H9 (cell line): ENCODE results near the gene TMEM132C. TPM values are rescaled to one million over a fixed set of nuclear protein-coding genes. Genes with fewer than 3 reads are reported as not detected.

Source experiments
- DNase-seq: peaks from one replicate; pipeline ENCODE4 v3.0.0-alpha.2; 2017
- H2AFZ ChIP-seq: one replicate; pipeline ENCODE4 v1.6.1; 2013; ENCODE audit warnings: mild to moderate bottlenecking, low read length, control low read depth, moderate library complexity
- H2AK5ac ChIP-seq: 2 replicates; pipeline ENCODE4 v1.6.1; 2013; ENCODE audit warnings: low read length, control low read depth, mixed read lengths; ENCODE audit not compliant: insufficient read length
- H2BK120ac ChIP-seq: one replicate; pipeline ENCODE4 v1.6.1; 2013; ENCODE audit warnings: low read depth, mild to moderate bottlenecking, low read length, control low read depth, inconsistent platforms; ENCODE audit not compliant: poor library complexity, severe bottlenecking
- H2BK12ac ChIP-seq: 2 replicates; pipeline ENCODE4 v1.6.1; 2013; ENCODE audit warnings: low read length, control low read depth, mixed read lengths, low read depth; ENCODE audit not compliant: insufficient read length
- H2BK15ac ChIP-seq: 2 replicates; pipeline ENCODE4 v1.6.1; 2013; ENCODE audit warnings: low read depth, low read length, control low read depth
- H2BK20ac ChIP-seq: one replicate; pipeline ENCODE4 v1.6.1; 2013; ENCODE audit warnings: low read depth, mild to moderate bottlenecking, low read length, control low read depth, inconsistent platforms; ENCODE audit not compliant: poor library complexity, severe bottlenecking
- H2BK5ac ChIP-seq: 2 replicates; pipeline ENCODE4 v1.6.1; 2013; ENCODE audit warnings: low read length, control low read depth, mixed read lengths; ENCODE audit not compliant: insufficient read length
- H3K14ac ChIP-seq: 2 replicates; pipeline ENCODE4 v1.6.1; 2013; ENCODE audit warnings: low read length, control low read depth; ENCODE audit not compliant: insufficient read depth
- H3K18ac ChIP-seq: 2 replicates; pipeline ENCODE4 v1.6.1; 2013; ENCODE audit warnings: low read depth, mild to moderate bottlenecking, mixed read lengths, low read length, control low read depth; ENCODE audit not compliant: insufficient read length
- H3K23ac ChIP-seq: 2 replicates; pipeline ENCODE4 v1.6.1; 2013; ENCODE audit warnings: low read length, control low read depth, mixed read lengths, low read depth; ENCODE audit not compliant: insufficient read length
- H3K23me2 ChIP-seq: 2 replicates; pipeline ENCODE4 v1.6.1; 2013; ENCODE audit warnings: low read depth, mild to moderate bottlenecking, mixed read lengths, low read length, control low read depth; ENCODE audit not compliant: insufficient read length, poor library complexity, severe bottlenecking
- H3K27ac ChIP-seq: 2 replicates; pipeline ENCODE4 v1.5.1; 2013; ENCODE audit warnings: low read length, control low read depth, mixed read lengths, low read depth; ENCODE audit not compliant: insufficient read length
- H3K27me3 ChIP-seq: 2 replicates; pipeline ENCODE4 v1.6.1; 2013; ENCODE audit warnings: low read length, control low read depth, inconsistent platforms; ENCODE audit not compliant: insufficient read depth
- H3K4ac ChIP-seq: 2 replicates; pipeline ENCODE4 v1.6.1; 2013; ENCODE audit warnings: low read depth, mild to moderate bottlenecking, control low read depth, inconsistent platforms, low read length, moderate library complexity
- H3K4me1 ChIP-seq: 2 replicates; pipeline ENCODE4 v1.6.1; 2013; ENCODE audit warnings: low read length, control low read depth, inconsistent platforms; ENCODE audit not compliant: insufficient read depth
- H3K4me2 ChIP-seq: 2 replicates; pipeline ENCODE4 v1.6.1; 2013; ENCODE audit warnings: low read length, control low read depth, mixed read lengths; ENCODE audit not compliant: insufficient read length, insufficient read depth
- H3K56ac ChIP-seq: 2 replicates; pipeline ENCODE4 v1.6.1; 2013; ENCODE audit warnings: low read depth, mild to moderate bottlenecking, mixed read lengths, low read length, control low read depth; ENCODE audit not compliant: insufficient read length
- H3K79me1 ChIP-seq: 2 replicates; pipeline ENCODE4 v1.6.1; 2013; ENCODE audit warnings: low read depth, mild to moderate bottlenecking, moderate library complexity, low read length, control low read depth, inconsistent platforms; ENCODE audit not compliant: insufficient read depth, poor library complexity, severe bottlenecking
- H3K79me2 ChIP-seq: 2 replicates; pipeline ENCODE4 v1.6.1; 2013; ENCODE audit warnings: low read length, control low read depth, inconsistent platforms; ENCODE audit not compliant: insufficient read depth
- H3K9ac ChIP-seq: 2 replicates; pipeline ENCODE4 v1.6.1; 2013; ENCODE audit warnings: low read length, control low read depth, mixed read lengths; ENCODE audit not compliant: insufficient read length; ENCODE audit errors: extremely low read depth
- H3K9me3 ChIP-seq: one replicate; pipeline ENCODE4 v1.6.1; 2013; ENCODE audit warnings: low read depth, low read length, inconsistent platforms; ENCODE audit not compliant: control insufficient read depth
- H3T11ph ChIP-seq: one replicate; pipeline ENCODE4 v1.6.1; 2013; ENCODE audit warnings: mild to moderate bottlenecking, low read length, control low read depth, inconsistent platforms
- H4K20me1 ChIP-seq: one replicate; pipeline ENCODE4 v1.6.1; 2013; ENCODE audit not compliant: control insufficient read depth, insufficient read length, insufficient read depth
- H4K5ac ChIP-seq: 2 replicates; pipeline ENCODE4 v1.6.1; 2013; ENCODE audit warnings: low read depth, mild to moderate bottlenecking, mixed read lengths, low read length, control low read depth; ENCODE audit not compliant: insufficient read length
- H4K8ac ChIP-seq: replicated peaks from 2 replicates; pipeline ENCODE4 v1.6.1; 2013; ENCODE audit warnings: low read length, control low read depth, mixed read lengths, low read depth; ENCODE audit not compliant: insufficient read length
- H4K91ac ChIP-seq: 2 replicates; pipeline ENCODE4 v1.6.1; 2013; ENCODE audit warnings: low read depth, mild to moderate bottlenecking, moderate library complexity, mixed read lengths, low read length, control low read depth; ENCODE audit not compliant: insufficient read length
- H3K27ac Mint-ChIP-seq, 3 experiments: 2 replicates in 2 of 3; 3 replicates in 1 of 3; pipeline ENCODE4 v1.8.0; 2020 to 2021; ENCODE audit warnings: mixed read lengths in 3 of 3, mild to moderate bottlenecking in 1 of 3, moderate library complexity in 1 of 3
- H3K27me3 Mint-ChIP-seq: 2 replicates; pipeline ENCODE4 v1.8.0; 2021; ENCODE audit warnings: low read depth, mild to moderate bottlenecking, moderate library complexity, mixed read lengths
- H3K36me3 Mint-ChIP-seq, 3 experiments: 2 replicates in 2 of 3; 3 replicates in 1 of 3; pipeline ENCODE4 v1.8.0; 2020 to 2021; ENCODE audit warnings: low read depth in 3 of 3, mixed read lengths in 3 of 3; ENCODE audit not compliant: insufficient read depth in 1 of 3
- H3K4me1 Mint-ChIP-seq, 2 experiments: 2 replicates each; pipeline ENCODE4 v1.8.0; 2020; ENCODE audit warnings: mixed read lengths in 2 of 2
- H3K4me3 Mint-ChIP-seq, 2 experiments: 2 replicates in 1 of 2; 3 replicates in 1 of 2; pipeline ENCODE4 v1.8.0; 2020 to 2021; ENCODE audit warnings: mild to moderate bottlenecking in 2 of 2, mixed read lengths in 2 of 2, moderate library complexity in 1 of 2
- H3K9me3 Mint-ChIP-seq, 2 experiments: 2 replicates in 1 of 2; 3 replicates in 1 of 2; pipeline ENCODE4 v1.8.0; 2020; ENCODE audit warnings: mild to moderate bottlenecking in 2 of 2, mixed read lengths in 2 of 2, moderate library complexity in 1 of 2
- WGBS: extraction: QIAGEN DNeasy Blood & Tissue Kit; methylation state at CpG from one replicate; pipeline ENCODE4 v1.1.7; 2013; ENCODE audit warnings: missing lambda C conversion rate, low lambda C conversion rate, mixed read lengths; ENCODE audit not compliant: insufficient read length; ENCODE audit errors: extremely low coverage; 5-methylcytosine and 5-hydroxymethylcytosine counted together
- total RNA-seq: library from RNA; stranded (reverse); gene quantifications from 2 replicates; pipeline ENCODE4 v1.2.1, GENCODE V29; 2021
- TF ChIP-seq, protein P1 (sequence below): fragments of 200-600 bp; sonication (generic); conservative IDR thresholded peaks from 3 replicates; pipeline ENCODE4 v1.8.0; 2021; ENCODE audit warnings: antibody characterized with exemption, mild to moderate bottlenecking

TMEM132C gene
- total RNA-seq, 1 experiment from 2014 or later, result 0.22 TPM

DNA sequence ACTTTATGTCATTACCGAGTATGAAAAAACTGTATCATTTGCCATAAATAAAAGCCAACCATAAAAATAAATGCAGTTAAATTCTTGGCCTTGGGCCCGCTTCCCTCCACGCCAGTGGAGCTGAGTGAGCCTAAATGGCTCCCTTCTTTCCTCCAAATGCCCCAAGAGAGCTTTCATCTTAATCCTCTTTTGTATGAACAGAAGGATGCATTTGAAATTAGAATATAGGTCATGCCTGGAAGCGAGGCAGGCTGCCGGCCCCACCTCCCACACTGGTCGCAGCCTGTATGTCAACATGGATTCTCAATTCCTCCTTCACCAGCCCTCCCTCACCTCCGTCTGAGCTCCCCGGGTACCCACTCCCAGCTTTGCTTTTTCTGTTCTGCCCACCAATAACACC lies 311.1 kb downstream of the TMEM132C start:
- H3K9ac ChIP-seq, result no peak overlapping the region
- H3K27me3 Mint-ChIP-seq, result peaks cover 18% of the 10 kb centered on the region
- no peaks in the 10 kb centered on the region for H3K23me2 ChIP-seq
- no peak overlapping the region for H2BK5ac ChIP-seq
- peaks cover 0 to 3% (median 0%) of the 10 kb centered on the region in 3 experiments; a peak in 1 of 7 replicates for H3K36me3 Mint-ChIP-seq
- no peak overlapping the region for H3K4me3 Mint-ChIP-seq
- no peak overlapping the region for H2BK12ac ChIP-seq
- no peak overlapping the region for H2AK5ac ChIP-seq
- peaks cover 0 to 3% of the 10 kb centered on the region in 2 experiments; a peak in 1 of 4 replicates for H3K4me1 Mint-ChIP-seq
- no peaks in the 10 kb centered on the region for H3K9me3 ChIP-seq
- no peak overlapping the region for H3K4me2 ChIP-seq
- no peak overlapping the region for H2AFZ ChIP-seq
- no CpG with 5 or more reads among the region's 8 CpGs for WGBS
- no peak overlapping the region for H3K4ac ChIP-seq
- H3K27ac Mint-ChIP-seq, result no peak overlapping the region; a peak in 1 of 7 replicates
- H3K27ac ChIP-seq, result no peak overlapping the region
- H2BK120ac ChIP-seq, result no peak overlapping the region
- H2BK20ac ChIP-seq, result no peak overlapping the region
- H4K91ac ChIP-seq, result no peak overlapping the region
- H3K18ac ChIP-seq, result no peak overlapping the region
- no peaks in the 10 kb centered on the region for H3K27me3 ChIP-seq
- H3K23ac ChIP-seq, result no peak overlapping the region
- no peak overlapping the region for H3K14ac ChIP-seq
- peaks cover 0 to 12% of the 10 kb centered on the region in 2 experiments; a peak in 2 of 5 replicates for H3K9me3 Mint-ChIP-seq
- no peaks in the 10 kb centered on the region for H4K20me1 ChIP-seq
- no peaks in the 10 kb centered on the region for H3K79me2 ChIP-seq
- TF ChIP-seq, protein P1, sequence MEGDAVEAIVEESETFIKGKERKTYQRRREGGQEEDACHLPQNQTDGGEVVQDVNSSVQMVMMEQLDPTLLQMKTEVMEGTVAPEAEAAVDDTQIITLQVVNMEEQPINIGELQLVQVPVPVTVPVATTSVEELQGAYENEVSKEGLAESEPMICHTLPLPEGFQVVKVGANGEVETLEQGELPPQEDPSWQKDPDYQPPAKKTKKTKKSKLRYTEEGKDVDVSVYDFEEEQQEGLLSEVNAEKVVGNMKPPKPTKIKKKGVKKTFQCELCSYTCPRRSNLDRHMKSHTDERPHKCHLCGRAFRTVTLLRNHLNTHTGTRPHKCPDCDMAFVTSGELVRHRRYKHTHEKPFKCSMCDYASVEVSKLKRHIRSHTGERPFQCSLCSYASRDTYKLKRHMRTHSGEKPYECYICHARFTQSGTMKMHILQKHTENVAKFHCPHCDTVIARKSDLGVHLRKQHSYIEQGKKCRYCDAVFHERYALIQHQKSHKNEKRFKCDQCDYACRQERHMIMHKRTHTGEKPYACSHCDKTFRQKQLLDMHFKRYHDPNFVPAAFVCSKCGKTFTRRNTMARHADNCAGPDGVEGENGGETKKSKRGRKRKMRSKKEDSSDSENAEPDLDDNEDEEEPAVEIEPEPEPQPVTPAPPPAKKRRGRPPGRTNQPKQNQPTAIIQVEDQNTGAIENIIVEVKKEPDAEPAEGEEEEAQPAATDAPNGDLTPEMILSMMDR, result no peak
- H4K8ac ChIP-seq, result no peak overlapping the region
- no peaks in the 10 kb centered on the region for H3K79me1 ChIP-seq
- no peak overlapping the region for H2BK15ac ChIP-seq
- no peaks in the 10 kb centered on the region for H3K4me1 ChIP-seq
- no peak overlapping the region for H4K5ac ChIP-seq
- no peak for DNase-seq
- no peak overlapping the region for H3K56ac ChIP-seq
- no peak overlapping the region for H3T11ph ChIP-seq
